MM.1S (cell line): Measurements from ENCODE around the gene NOXRED1.

Experiments
- DNase-seq: peaks from one replicate; pipeline ENCODE4 v3.0.0-alpha.2; 2015
- H2AFZ ChIP-seq: fragments of 300-600 bp; sonication (generic); 2 replicates; pipeline ENCODE4 v1.6.0; 2016; ENCODE audit warnings: antibody characterized with exemption, low read length
- H3F3A ChIP-seq: fragments of 300-600 bp; sonication (generic); 2 replicates; pipeline ENCODE4 v1.6.1; 2016; ENCODE audit warnings: mild to moderate bottlenecking, antibody characterized with exemption, low read length, moderate library complexity, mixed read lengths; ENCODE audit not compliant: insufficient read depth
- H3K27ac ChIP-seq: fragments of 300-600 bp; sonication (generic); 2 replicates; pipeline ENCODE4 v1.5.1; 2016; ENCODE audit warnings: mild to moderate bottlenecking, low read length
- H3K27me3 ChIP-seq: fragments of 300-600 bp; sonication (generic); replicated peaks from 2 replicates; pipeline ENCODE4 v1.6.0; 2016; ENCODE audit warnings: low read length; ENCODE audit not compliant: insufficient read depth
- H3K36me3 ChIP-seq: fragments of 300-600 bp; sonication (generic); replicated peaks from 2 replicates; pipeline ENCODE4 v1.6.1; 2016; ENCODE audit warnings: mild to moderate bottlenecking, low read length, mixed read lengths; ENCODE audit not compliant: insufficient read depth
- H3K4me1 ChIP-seq: fragments of 300-600 bp; sonication (generic); 2 replicates; pipeline ENCODE4 v1.6.1; 2016; ENCODE audit warnings: low read length, mixed read lengths
- H3K4me2 ChIP-seq: fragments of 300-600 bp; sonication (generic); 2 replicates; pipeline ENCODE4 v1.6.0; 2016; ENCODE audit warnings: low read depth, low read length
- H3K4me3 ChIP-seq: fragments of 300-600 bp; sonication (generic); 2 replicates; pipeline ENCODE4 v1.5.1; 2016; ENCODE audit warnings: low read length, mixed read lengths
- H3K79me2 ChIP-seq: fragments of 300-600 bp; sonication (generic); 2 replicates; pipeline ENCODE4 v1.6.1; 2016; ENCODE audit warnings: mixed run types, low read length, mixed read lengths
- H3K9ac ChIP-seq: fragments of 300-600 bp; sonication (generic); 2 replicates; pipeline ENCODE4 v1.6.1; 2016; ENCODE audit warnings: low read length, mixed read lengths
- H3K9me2 ChIP-seq: fragments of 300-600 bp; sonication (generic); replicated peaks from 2 replicates; pipeline ENCODE4 v1.6.1; 2016; ENCODE audit warnings: mild to moderate bottlenecking, low read length, mixed read lengths; ENCODE audit not compliant: insufficient read depth
- H3K9me3 ChIP-seq: fragments of 300-600 bp; sonication (generic); replicated peaks from 2 replicates; pipeline ENCODE4 v1.6.1; 2016; ENCODE audit warnings: mild to moderate bottlenecking, low read length, mixed read lengths; ENCODE audit not compliant: insufficient read depth
- H4K20me1 ChIP-seq: fragments of 300-600 bp; sonication (generic); 2 replicates; pipeline ENCODE4 v1.6.1; 2016; ENCODE audit warnings: mild to moderate bottlenecking, low read length, moderate library complexity, mixed read lengths; ENCODE audit not compliant: insufficient read depth
- EZH2 ChIP-seq: fragments of 300-600 bp; sonication (generic); optimal IDR thresholded peaks from 2 replicates; pipeline ENCODE3; 2017; ENCODE audit warnings: low read depth, mild to moderate bottlenecking, antibody characterized with exemption, low read length, mixed read lengths
- EZH2phosphoT487 ChIP-seq: fragments of 300-600 bp; sonication (generic); IDR thresholded peaks from 2 replicates; pipeline ENCODE4 v1.6.1; 2018; ENCODE audit warnings: antibody characterized with exemption, low read length
- TF ChIP-seq, protein P1 (sequence below): fragments of 300-600 bp; sonication (generic); IDR thresholded peaks from 2 replicates; pipeline ENCODE4 v1.5.1; 2016; ENCODE audit warnings: antibody characterized with exemption, low read length, mixed read lengths

Gene NOXRED1

DNA sequence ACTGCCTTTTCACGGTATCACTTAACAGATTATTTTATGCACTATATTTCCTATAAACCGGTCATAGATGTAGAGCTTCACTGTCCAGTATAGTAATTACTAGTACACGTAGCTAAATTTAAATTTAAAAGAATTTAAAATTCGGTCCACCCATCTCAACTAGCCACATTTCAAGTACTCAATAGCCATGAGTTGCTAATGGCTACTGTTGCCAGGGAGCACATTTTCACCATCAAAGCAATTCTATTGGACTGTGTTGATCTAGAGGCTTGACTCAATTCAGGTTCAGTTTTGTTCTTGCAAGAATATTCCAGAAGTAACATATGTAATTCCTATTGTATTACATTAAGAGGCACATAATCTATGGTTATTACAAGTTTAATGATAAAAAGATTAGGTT, 66.4 kb downstream of the NOXRED1 start:
- Histone ChIP-seq H3K9me3 (no peaks in the 10 kb centered on the region), H3K36me3 (no peaks in the 10 kb centered on the region), H3K4me3 (no peak overlapping the region), H3K27me3 (no peaks in the 10 kb centered on the region), H3K4me1 (no peaks in the 10 kb centered on the region), H2AFZ (no peak overlapping the region), H4K20me1 (no peaks in the 10 kb centered on the region), H3K79me2 (no peaks in the 10 kb centered on the region), H3F3A (no peaks in the 10 kb centered on the region), H3K4me2 (no peak overlapping the region), H3K27ac (no peak overlapping the region), H3K9ac (no peak overlapping the region), H3K9me2 (no peaks in the 10 kb centered on the region)
- TF ChIP-seq, protein P1, sequence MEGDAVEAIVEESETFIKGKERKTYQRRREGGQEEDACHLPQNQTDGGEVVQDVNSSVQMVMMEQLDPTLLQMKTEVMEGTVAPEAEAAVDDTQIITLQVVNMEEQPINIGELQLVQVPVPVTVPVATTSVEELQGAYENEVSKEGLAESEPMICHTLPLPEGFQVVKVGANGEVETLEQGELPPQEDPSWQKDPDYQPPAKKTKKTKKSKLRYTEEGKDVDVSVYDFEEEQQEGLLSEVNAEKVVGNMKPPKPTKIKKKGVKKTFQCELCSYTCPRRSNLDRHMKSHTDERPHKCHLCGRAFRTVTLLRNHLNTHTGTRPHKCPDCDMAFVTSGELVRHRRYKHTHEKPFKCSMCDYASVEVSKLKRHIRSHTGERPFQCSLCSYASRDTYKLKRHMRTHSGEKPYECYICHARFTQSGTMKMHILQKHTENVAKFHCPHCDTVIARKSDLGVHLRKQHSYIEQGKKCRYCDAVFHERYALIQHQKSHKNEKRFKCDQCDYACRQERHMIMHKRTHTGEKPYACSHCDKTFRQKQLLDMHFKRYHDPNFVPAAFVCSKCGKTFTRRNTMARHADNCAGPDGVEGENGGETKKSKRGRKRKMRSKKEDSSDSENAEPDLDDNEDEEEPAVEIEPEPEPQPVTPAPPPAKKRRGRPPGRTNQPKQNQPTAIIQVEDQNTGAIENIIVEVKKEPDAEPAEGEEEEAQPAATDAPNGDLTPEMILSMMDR: no peak
- TF ChIP-seq EZH2 (no peak), EZH2phosphoT487 (no peak)
- no peak for DNase-seq

- Histone ChIP-seq H3K4me1 (no peaks in the 10 kb centered on the region), H3F3A (no peaks in the 10 kb centered on the region), H2AFZ (no peak overlapping the region), H3K36me3 (no peaks in the 10 kb centered on the region), H3K9ac (no peak overlapping the region), H3K9me2 (no peaks in the 10 kb centered on the region), H4K20me1 (no peaks in the 10 kb centered on the region), H3K4me3 (no peak overlapping the region), H3K27me3 (no peaks in the 10 kb centered on the region), H3K27ac (no peak overlapping the region), H3K9me3 (no peaks in the 10 kb centered on the region), H3K79me2 (no peaks in the 10 kb centered on the region), H3K4me2 (no peak overlapping the region)
- no peak for TF ChIP-seq EZH2
- no peak for TF ChIP-seq EZH2phosphoT487
- TF ChIP-seq, protein P1: no peak
- DNase-seq: no peak
Observed at GRCh38 chr14:77355811-77356210, 67.5 kb downstream of the NOXRED1 start.

DNA sequence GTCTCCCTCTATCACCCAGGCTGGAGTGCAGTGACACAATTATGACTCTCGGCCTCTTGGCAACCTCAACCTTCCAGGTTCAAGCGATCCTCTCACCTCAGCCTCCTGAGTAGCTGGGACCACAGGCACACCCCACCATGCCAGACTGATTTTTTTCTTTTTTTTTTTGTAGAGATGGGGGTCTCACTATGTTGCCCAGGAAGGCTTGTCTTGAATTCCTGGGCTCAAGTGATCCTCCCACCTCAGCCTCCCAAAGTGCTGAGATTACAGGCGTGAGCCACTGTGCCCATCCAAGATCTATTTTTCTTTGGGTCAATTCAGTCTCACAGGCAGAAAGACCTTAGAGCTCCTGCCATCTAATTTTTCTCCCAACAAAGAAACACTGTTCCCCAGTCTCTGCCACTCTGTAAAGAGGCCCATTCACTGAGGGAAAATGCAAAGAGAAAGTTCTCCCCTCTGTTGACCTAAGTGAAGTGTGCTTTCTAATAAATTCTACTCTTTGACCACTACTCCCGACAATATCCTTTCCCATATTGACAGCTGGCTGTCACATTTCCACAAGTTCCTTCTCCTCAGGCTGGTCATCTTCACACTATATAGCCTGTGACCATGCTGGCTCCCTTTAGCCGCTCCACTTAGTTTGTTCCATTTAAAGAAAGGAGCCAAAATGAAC, 69.7 kb downstream of the NOXRED1 start:
- Histone ChIP-seq H3K9ac (no peak overlapping the region), H4K20me1 (no peaks in the 10 kb centered on the region), H3K9me2 (no peaks in the 10 kb centered on the region), H3K79me2 (no peaks in the 10 kb centered on the region), H3K27me3 (no peaks in the 10 kb centered on the region), H3K4me2 (no peak overlapping the region), H3K4me1 (no peaks in the 10 kb centered on the region), H3K9me3 (no peaks in the 10 kb centered on the region), H3K4me3 (no peak overlapping the region), H3K36me3 (no peaks in the 10 kb centered on the region), H3K27ac (no peak overlapping the region), H2AFZ (no peak overlapping the region), H3F3A (no peaks in the 10 kb centered on the region)
- TF ChIP-seq EZH2 (no peak), EZH2phosphoT487 (no peak)
- TF ChIP-seq, protein P1: no peak
- no peak for DNase-seq
